Measurements from ENCODE around the gene STON1.
"Not testable (repeated sequence)": the region's sequence is repeated elsewhere in the genome, so short reads cannot be mapped to it uniquely, and the experiment has no call there.

Gene STON1

GRCh38 chr2:48528431-48528830 is 1.5 kb upstream of the STON1 start:
- DNase-seq: no peak

DNA sequence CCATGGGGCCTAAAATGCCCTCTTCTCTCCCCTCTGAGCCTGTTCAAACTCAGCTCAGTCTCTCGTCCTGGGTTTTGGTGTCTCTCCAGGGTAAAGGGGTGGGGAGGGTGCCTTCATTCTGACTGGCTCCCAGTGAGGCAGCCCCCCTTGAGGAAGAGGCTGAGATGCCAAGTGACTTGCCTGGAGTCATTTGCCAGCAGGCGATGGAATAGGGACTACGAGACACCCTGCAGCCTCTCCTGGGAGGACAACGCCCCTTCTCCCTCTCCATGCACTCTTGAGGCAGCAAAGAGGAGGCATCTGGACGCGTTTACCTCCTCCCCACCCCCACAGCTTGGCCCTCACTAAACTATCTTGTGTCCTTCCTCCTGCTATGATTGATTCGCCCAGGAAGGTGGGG is 760 bp upstream of the STON1 start:
- no peak for DNase-seq

DNA sequence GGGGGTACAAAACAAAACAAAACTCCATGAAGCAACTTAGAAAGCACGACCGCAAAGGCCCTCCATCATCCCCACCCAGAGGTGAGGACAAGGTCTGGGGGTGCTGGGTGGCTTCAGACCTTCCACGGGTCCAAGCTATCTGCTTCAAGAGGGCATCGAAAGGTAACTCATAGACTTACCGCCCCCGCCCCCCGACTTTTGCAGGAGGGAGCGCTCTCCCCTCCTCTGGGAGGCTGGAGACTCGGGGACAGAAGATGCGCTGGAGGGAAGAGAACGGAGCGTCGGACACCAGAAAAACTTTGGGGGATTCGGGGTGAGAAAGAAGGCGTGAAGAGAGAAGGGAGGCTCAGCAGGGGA is 300 bp upstream of the STON1 start:
- DNase-seq: no peak

GRCh38 chr2:48531141-48531648 is 1.2 kb downstream of the STON1 start:
- DNase-seq: no peak

DNA sequence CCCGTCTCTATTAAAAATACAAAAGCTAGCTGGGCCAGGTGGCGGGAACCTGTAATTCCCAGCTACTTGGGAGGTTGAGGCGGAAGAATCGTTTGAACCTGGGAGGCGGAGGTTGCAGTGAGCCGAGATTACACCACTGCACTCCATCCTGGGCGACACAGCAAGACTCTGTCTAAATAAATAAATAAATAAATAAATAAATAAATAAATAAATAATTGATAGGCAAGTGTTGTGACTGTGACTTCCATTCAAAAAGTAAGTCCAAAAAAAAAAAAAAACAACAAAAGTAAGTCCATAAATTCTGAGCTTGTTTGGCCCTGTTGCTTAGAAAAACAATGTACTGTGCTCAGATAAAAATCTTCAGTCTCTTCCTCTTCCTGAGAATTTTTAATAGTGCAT is 2.2 kb downstream of the STON1 start:
- no peak for DNase-seq

- DNase-seq: no peak
Measured at GRCh38 chr2:48532824-48533223, 2.9 kb downstream of the STON1 start.

DNA sequence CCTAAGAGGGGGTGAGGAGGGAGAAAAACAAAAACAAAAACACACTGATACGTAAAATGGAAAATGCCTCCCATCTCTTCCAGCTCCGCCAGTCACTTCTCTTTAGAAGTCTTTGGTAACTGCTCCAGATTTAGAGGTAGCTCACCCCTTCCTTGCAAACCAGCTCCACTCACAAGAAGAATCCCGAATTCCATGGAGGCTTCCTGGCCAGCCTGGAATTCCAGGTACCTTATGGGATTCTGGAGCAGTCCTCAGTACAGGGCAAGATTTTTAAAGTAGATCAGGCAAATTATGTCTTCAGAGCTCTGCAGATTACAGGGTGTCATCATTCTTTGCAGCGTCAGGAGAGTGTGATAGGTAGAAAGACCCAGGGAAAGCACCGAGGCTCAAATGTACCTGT is 4.8 kb downstream of the STON1 start:
- DNase-seq: no peak

DNA sequence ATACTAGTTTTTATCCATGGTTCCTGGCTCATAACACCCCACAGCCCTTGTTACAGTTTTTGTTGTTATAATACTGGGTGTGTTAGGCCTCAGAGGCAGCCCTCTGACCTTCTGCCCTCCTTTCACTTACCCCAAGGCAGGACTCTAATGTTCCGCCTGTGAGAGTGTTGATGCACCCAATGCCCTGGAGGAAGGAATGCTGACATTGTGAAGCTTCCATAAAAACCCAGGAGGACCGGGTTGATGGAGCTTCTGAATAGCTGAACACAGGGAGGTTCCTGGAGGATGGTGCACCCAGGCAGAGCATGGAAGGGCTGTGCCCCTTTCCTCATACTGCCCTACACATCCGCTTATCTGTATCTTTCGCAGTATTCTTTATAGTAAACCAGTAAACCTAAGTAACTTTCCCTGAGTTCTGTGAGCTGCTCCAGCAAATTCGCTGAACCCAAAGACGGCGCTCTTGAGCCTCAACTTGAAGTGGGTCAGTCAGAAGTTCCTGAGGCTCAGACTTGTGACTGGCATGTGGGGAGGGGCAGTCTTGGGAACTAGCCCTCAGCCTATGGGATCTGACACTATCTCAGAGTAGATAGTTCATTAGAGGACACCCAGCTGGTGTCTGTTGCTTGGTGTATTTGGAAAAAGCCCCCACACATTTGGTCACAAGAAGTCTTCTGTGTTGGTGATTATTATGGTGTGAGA is 10.4 kb downstream of the STON1 start:
- DNase-seq: no peak

DNA sequence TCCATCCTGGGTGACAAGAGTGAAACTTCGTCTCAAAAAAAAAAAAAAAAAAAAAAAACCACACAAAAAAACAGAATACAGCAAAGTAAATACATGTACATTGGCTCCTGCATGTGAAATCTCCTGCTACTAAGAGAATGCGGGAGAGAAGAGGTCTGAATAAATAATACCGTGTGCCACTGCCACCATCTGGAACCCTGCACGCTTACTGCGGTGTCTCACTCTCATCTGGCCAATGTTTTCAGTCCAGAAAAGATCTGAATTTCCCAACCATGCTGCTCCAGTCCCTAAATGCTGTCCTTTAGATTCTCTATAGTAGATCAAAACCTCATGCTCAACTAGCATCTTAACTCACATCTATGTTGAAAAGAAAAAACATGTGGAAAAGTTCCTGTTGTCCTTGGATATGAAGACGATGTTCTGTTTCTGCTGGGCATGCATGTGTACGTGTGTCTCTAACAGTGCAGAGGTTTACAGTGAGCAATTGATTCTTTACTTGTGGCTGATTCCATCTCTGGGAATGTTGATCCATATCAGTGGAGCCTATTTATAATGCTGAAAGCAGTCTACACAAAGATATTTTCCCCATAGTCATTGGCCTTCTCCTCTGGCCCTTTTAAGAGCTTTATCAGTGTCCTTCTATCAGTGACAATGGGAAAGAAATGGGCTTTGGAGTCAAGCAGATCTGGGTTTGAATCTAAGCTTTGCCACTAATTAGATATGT is 11.9 kb downstream of the STON1 start:
- DNase-seq: no peak

- no peak for DNase-seq
Measured at GRCh38 chr2:48543895-48544294, 13.9 kb downstream of the STON1 start.

- DNase-seq: no peak
Measured at GRCh38 chr2:48545244-48545643, 15.3 kb downstream of the STON1 start.

DNA sequence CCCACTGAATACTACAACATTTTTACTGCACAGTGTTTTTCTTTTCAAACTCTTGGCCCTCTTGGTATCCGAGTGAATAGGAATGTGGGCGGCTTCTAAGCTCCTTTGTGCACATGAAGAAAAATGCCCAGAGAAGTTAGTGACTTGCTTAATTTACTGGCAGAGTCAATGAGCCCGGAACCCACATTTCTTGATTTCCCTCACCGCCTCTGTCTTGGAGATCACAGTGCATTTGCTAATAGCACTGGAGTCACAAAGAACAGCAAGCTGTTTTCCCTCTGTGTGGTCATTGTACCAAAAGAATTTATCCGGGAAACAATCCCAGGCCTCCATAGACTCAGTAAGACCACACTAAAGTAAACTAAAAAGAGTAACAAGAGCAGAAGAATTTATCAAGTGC is 18.9 kb downstream of the STON1 start:
- no peak for DNase-seq

DNA sequence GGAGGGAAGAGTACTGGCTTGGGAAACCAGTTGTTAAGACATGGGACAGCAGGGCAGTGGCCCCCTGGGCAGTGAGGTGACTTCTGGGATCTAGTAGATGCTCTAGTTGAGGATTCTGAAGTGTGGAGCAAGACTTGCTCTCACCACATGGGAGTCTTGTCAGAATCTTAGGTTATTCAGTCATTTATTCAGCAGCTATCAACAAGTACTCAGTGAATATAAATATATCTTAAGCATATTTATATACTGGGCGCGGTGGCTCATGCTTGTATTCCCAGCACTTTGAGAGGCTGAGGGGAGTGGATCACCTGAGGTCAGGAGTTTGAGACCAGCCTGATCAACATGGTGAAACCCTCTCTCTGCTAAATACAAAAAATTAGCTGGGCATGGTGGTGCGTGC is 20.0 kb downstream of the STON1 start:
- DNase-seq: no peak

DNA sequence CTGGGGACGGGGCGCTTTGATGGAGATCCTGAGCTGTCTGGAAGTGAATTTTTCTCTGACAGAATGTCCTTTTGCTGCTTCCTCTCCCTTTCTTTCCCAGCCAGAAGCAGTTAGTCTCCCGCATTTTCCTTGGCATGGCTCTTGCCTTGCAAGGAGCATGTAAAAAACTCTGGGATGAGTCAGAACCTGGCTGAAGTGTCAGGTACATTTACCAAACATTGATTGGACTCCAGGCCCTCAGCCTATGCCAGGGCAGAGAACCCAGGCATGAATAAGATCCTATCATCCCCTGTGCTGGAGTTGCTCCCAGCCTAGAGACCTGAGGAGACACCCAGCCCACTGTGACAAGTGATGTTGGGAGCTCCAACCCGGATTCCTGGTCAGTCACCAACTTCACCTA is 21.6 kb downstream of the STON1 start:
- DNase-seq: no peak

GRCh38 chr2:48555071-48555470 is 25.1 kb downstream of the STON1 start:
- not testable (repeated sequence) for DNase-seq

GRCh38 chr2:48558456-48558855 is 28.5 kb downstream of the STON1 start:
- DNase-seq: no peak

GRCh38 chr2:48560546-48561209 is 30.7 kb downstream of the STON1 start:
- no peak for DNase-seq

DNA sequence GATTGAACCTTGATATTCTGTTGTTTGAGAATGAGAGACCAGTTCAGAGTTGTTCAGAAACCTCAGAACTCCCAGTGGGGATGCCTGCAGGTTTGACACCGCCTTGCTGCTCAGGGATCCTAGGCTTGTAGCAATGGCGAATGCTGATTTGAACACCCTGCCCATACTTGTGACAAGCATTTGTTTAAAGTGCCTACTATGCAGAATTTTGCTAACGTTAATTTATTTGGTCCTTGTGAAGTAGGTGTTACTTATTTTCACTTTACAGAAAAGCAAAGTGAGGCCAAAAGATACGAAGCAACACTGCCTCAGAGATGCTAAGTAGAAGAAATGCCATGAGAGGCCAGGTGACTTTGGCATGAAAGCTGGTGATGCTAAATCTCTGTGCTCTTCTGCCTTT is 32.3 kb downstream of the STON1 start:
- DNase-seq: no peak

DNA sequence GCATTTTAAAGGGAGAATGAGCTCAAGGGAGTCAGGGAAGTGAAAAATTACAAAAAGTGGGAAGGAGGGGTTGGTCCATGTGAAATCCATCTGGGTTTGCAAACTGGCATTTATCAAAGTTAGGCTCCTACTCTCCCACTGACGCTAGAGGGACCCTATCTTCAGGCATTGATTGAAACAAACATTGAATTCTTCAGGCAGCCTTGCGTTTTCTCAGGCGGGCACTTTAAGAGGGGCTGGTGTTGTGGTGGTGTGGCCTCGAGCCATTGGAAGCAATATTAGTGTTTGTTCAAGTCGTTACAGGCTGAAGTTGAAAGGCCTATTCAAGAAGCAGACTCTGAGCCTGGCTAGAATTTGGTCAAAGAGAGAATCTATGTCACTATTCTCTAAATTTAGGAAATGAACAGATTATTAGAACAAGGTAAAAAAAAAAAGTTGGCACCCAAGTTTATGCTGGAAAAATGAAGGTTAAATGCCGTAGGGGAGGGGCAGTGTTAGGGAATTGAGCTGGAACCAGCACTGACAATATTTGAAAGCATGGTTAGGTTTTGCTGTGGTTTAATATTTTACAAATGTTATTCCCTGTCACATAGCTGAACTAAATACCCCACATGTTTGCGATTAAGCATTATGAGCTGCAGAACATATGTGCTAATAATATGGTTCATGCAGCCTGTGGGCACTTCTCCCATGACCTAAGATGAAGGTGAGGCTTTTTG is 36.8 kb downstream of the STON1 start:
- DNase-seq: no peak

- DNase-seq: no peak
Measured at GRCh38 chr2:48567671-48568070, 37.7 kb downstream of the STON1 start.

GRCh38 chr2:48568547-48568946 is 38.6 kb downstream of the STON1 start:
- no peak for DNase-seq

GRCh38 chr2:48569433-48569832 is 39.5 kb downstream of the STON1 start:
- DNase-seq: no peak

- no peak for DNase-seq
Measured at GRCh38 chr2:48572816-48573215, 42.9 kb downstream of the STON1 start.
